Tibial artery (tissue), 4 donors: Measurements from ENCODE around the gene VSTM1.
"Not testable (repeated sequence)": the region's sequence is repeated elsewhere in the genome, so short reads cannot be mapped to it uniquely, and the experiment has no call there.

Experiments
- DNase-seq, 2 donors: peaks; one replicate each; pipeline ENCODE4 v3.0.0-alpha.2; 2019
- H3K27ac ChIP-seq, 2 donors: fragments of 200-600 bp; sonication (generic) in 1 of 2; 1 replicate in 1 of 2; 2 replicates in 1 of 2; pipeline ENCODE4 v1.5.1; 2018 to 2019; ENCODE audit warnings: mild to moderate bottlenecking in 1 of 2
- H3K27me3 ChIP-seq, 2 donors: fragments of 200-600 bp; sonication (generic) in 1 of 2; one replicate each; pipeline versions ENCODE4 v1.5.1 to v1.6.0; 2016 to 2019
- H3K36me3 ChIP-seq, 3 donors: fragments of 200-600 bp; sonication (generic) in 2 of 3; one replicate each; pipeline ENCODE4 v1.5.1; 2016 to 2019; ENCODE audit warnings: mild to moderate bottlenecking in 2 of 3
- H3K4me1 ChIP-seq, 4 donors: fragments of 200-600 bp; sonication (generic) in 2 of 4; 1 replicate in 3 of 4; 2 replicates in 1 of 4; pipeline ENCODE4 v1.5.1; 2016 to 2019
- H3K4me3 ChIP-seq, 2 donors: fragments of 200-600 bp; sonication (generic) in 1 of 2; 1 replicate in 1 of 2; 2 replicates in 1 of 2; pipeline ENCODE4 v1.5.1; 2018 to 2019; ENCODE audit warnings: mild to moderate bottlenecking in 2 of 2
- H3K9me3 ChIP-seq, 3 donors: fragments of 200-600 bp; sonication (generic) in 1 of 3; one replicate each; pipeline ENCODE4 v1.5.1; 2016 to 2019
- CTCF ChIP-seq, 2 experiments: fragments of 200-600 bp in 1 of 2; fragments of 450-650 bp in 1 of 2; IDR thresholded peaks; one replicate each; pipeline ENCODE4 v1.5.1; 2017 to 2019; ENCODE audit warnings: antibody characterized with exemption in 2 of 2, mild to moderate bottlenecking in 1 of 2, moderate library complexity in 1 of 2
- intact Hi-C: fragments of 100-400 bp; cut with DNase I; formaldehyde crosslinking; loops from one replicate; pipeline ENCODE4 v1.15.0; 2023; ENCODE audit warnings: low total_unique reads

VSTM1 gene

DNA sequence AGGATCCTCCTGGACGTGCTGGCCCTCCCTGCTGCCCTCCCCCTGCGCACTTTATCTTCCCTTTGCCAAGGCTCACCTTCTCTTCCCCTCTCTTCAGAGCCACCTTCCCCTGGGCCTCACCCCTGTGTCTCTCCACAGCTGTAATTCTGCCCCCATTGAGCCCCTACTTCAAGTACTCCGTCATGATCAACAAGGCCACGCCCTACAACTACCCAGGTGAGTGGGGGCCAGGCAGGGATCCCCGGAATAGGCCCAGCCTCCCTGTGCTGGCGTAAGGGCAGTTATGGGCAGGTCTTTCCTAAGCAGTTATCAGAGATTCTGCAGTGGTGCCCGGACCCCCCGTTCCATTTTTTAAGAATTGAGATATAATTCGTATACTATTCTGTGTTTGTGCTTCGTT, 42.1 kb upstream of the VSTM1 start:
- peaks cover 0 to 22% (median 10%) of the 10 kb centered on the region in 4 donors for H3K4me1 ChIP-seq
- H3K27ac ChIP-seq: no peak overlapping the region
- no peak overlapping the region for H3K4me3 ChIP-seq
- intact Hi-C loops: no loop called here
- TF ChIP-seq CTCF (IDR thresholded peaks at IDR 0.05): no peak
- no peaks in the 10 kb centered on the region for H3K27me3 ChIP-seq
- H3K36me3 ChIP-seq: peaks cover 41 to 55% (median 45%) of the 10 kb centered on the region in 3 donors
- no peaks in the 10 kb centered on the region for H3K9me3 ChIP-seq
- DNase-seq: no peak

- Histone ChIP-seq H3K4me1 (peaks cover 0 to 22% (median 10%) of the 10 kb centered on the region in 4 donors), H3K36me3 (peaks cover 35 to 48% (median 39%) of the 10 kb centered on the region in 3 donors), H3K27ac (no peak overlapping the region), H3K27me3 (no peaks in the 10 kb centered on the region), H3K9me3 (no peaks in the 10 kb centered on the region), H3K4me3 (no peak overlapping the region)
- DNase-seq: no peak
- intact Hi-C loops: no loop called here
- no peak for TF ChIP-seq CTCF (IDR thresholded peaks at IDR 0.05)
Measured at GRCh38 chr19:54104998-54105715, 41.5 kb upstream of the VSTM1 start.

GRCh38 chr19:54102421-54103169, 38.9 kb upstream of the VSTM1 start, which contains the start of gene NDUFA3:
Gene NDUFA3 (plus strand): TSS chr19:54102855. CDS start chr19:54102879, 24 bp downstream.
- no peaks in the 10 kb centered on the region for H3K9me3 ChIP-seq
- DNase-seq: peak; percentile 98 to 99
- peak within 1 kb of the TSS; percentile 80 to 86 for H3K4me3 ChIP-seq
- intact Hi-C loops: no loop called here
- H3K36me3 ChIP-seq: peaks cover 12 to 23% (median 21%) of the 10 kb centered on the region in 3 donors
- no peak for TF ChIP-seq CTCF (IDR thresholded peaks at IDR 0.05)
- H3K27ac ChIP-seq: peak within 1 kb of the TSS; percentile 63 to 77
- H3K27me3 ChIP-seq: peaks cover 0 to 5% of the 10 kb centered on the region in 2 donors
- peaks cover 0 to 22% (median 10%) of the 10 kb centered on the region in 4 donors for H3K4me1 ChIP-seq

GRCh38 chr19:54100561-54100960, 36.9 kb upstream of the VSTM1 start, which contains the start of gene OSCAR:
Gene OSCAR (minus strand): TSS chr19:54100803. CDS start chr19:54100792, 11 bp downstream.
- TF ChIP-seq CTCF (IDR thresholded peaks at IDR 0.05): no peak

GRCh38 chr19:54099903-54100255, 36.2 kb upstream of the VSTM1 start:
- H3K27ac ChIP-seq, H3K9me3 ChIP-seq, DNase-seq, H3K36me3 ChIP-seq, H3K4me3 ChIP-seq, intact Hi-C loops: not testable (repeated sequence)
- Histone ChIP-seq H3K4me1 (peaks cover 0 to 31% (median 19%) of the 10 kb centered on the region in 4 donors), H3K27me3 (peaks cover 0 to 20% of the 10 kb centered on the region in 2 donors)

More at GRCh38 chr19:54100561-54100960, 36.9 kb upstream of the VSTM1 start, which contains the start of gene OSCAR:
- H3K9me3 ChIP-seq: no peaks in the 10 kb centered on the region
- peaks cover 0 to 3% (median 2%) of the 10 kb centered on the region in 3 donors for H3K36me3 ChIP-seq
- H3K4me3 ChIP-seq: peak within 1 kb of the TSS in 1 of 2 donors; percentile 8
- no peak within 1 kb of the TSS for H3K27ac ChIP-seq
- H3K4me1 ChIP-seq: peaks cover 0 to 28% (median 18%) of the 10 kb centered on the region in 4 donors
- peaks cover 0 to 13% of the 10 kb centered on the region in 2 donors for H3K27me3 ChIP-seq
- intact Hi-C loops: no loop called here
- no peak for DNase-seq
